Measurements from ENCODE around the gene AMH. TPM values are rescaled to one million over a fixed set of nuclear protein-coding genes. Genes with fewer than 3 reads are reported as not detected.

Gene AMH
- total and polyA plus RNA-seq, 2 of the 13 experiments (the other 11 are each of a cell fraction or from before 2014, with no cell fraction given): 0.03 to 0.18 TPM

DNA sequence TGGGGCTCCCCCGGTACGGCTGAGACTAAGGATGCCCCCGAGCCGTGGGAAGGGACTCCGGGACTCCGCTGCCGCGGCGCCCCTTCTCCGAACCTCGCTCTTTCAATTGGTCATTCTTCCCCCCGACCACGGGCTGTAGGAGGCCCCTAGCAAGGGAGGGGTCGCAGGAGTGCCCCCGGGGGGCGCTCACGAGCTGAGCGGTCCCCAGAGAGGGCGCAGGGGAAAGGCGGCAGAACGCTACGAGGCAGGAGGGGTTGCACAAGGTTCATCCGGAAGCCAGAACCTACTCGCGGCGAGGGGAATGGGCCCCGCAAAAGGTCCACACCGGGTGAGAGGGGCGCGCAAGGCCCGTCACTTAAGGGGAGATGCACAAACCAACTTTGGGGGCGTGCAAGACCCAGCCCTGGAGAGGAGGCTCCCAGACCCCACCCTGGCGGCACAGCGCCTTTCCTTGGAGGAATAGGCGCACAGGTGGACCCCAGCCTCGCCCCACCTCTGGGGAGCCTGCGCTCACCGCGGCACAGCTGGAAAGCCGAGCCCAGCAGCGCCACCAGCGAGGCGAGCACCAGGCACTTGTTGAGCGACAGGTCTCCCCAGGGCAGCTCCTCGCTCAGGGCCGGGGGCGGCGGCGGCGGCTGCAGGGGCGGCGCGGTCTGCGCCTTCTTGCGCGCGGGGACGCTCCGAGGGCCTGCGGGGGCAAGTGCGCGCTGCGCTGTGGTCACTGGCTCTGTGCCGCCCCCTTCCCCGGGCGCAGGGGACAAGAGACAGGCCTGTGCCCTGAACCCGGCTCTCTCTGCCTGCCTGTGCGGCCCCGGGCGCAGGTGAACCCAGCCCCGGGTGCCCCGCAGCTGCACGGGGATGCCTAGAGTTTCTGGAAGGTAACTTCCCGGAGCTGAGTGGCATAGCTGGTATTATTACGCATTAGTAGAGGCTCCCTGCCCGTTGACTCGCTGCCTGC, 4.3 kb downstream of the AMH start (continued):
- TF ChIP-seq ERF (CRISPR knock-in tag; IDR thresholded peaks at IDR 0.05) (peak; percentile 45; the same call in 1 of the 2 replicates), RXRA (CRISPR knock-in tag; IDR thresholded peaks at IDR 0.05) (0 out of 2 replicates have a peak, but pooled peaks have one; percentile 25), PITX1 (CRISPR knock-in tag; IDR thresholded peaks at IDR 0.05) (no peak)
- TF ChIP-seq, protein P1, sequence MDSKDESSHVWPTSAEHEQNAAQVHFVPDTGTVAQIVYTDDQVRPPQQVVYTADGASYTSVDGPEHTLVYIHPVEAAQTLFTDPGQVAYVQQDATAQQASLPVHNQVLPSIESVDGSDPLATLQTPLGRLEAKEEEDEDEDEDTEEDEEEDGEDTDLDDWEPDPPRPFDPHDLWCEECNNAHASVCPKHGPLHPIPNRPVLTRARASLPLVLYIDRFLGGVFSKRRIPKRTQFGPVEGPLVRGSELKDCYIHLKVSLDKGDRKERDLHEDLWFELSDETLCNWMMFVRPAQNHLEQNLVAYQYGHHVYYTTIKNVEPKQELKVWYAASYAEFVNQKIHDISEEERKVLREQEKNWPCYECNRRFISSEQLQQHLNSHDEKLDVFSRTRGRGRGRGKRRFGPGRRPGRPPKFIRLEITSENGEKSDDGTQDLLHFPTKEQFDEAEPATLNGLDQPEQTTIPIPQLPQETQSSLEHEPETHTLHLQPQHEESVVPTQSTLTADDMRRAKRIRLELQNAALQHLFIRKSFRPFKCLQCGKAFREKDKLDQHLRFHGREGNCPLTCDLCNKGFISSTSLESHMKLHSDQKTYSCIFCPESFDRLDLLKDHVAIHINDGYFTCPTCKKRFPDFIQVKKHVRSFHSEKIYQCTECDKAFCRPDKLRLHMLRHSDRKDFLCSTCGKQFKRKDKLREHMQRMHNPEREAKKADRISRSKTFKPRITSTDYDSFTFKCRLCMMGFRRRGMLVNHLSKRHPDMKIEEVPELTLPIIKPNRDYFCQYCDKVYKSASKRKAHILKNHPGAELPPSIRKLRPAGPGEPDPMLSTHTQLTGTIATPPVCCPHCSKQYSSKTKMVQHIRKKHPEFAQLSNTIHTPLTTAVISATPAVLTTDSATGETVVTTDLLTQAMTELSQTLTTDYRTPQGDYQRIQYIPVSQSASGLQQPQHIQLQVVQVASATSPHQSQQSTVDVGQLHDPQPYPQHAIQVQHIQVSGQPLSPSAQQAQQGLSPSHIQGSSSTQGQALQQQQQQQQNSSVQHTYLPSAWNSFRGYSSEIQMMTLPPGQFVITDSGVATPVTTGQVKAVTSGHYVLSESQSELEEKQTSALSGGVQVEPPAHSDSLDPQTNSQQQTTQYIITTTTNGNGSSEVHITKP (CRISPR knock-in tag; IDR thresholded peaks at IDR 0.05; ENCODE audit: low read depth): peak; percentile 45; the same call in 1 of the 2 replicates
- TF ChIP-seq, protein P2, sequence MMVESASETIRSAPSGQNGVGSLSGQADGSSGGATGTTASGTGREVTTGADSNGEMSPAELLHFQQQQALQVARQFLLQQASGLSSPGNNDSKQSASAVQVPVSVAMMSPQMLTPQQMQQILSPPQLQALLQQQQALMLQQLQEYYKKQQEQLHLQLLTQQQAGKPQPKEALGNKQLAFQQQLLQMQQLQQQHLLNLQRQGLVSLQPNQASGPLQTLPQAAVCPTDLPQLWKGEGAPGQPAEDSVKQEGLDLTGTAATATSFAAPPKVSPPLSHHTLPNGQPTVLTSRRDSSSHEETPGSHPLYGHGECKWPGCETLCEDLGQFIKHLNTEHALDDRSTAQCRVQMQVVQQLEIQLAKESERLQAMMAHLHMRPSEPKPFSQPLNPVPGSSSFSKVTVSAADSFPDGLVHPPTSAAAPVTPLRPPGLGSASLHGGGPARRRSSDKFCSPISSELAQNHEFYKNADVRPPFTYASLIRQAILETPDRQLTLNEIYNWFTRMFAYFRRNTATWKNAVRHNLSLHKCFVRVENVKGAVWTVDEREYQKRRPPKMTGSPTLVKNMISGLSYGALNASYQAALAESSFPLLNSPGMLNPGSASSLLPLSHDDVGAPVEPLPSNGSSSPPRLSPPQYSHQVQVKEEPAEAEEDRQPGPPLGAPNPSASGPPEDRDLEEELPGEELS (CRISPR knock-in tag; IDR thresholded peaks at IDR 0.05): peak; percentile 12; the same call in 1 of the 2 replicates
- TF ChIP-seq, protein P3, sequence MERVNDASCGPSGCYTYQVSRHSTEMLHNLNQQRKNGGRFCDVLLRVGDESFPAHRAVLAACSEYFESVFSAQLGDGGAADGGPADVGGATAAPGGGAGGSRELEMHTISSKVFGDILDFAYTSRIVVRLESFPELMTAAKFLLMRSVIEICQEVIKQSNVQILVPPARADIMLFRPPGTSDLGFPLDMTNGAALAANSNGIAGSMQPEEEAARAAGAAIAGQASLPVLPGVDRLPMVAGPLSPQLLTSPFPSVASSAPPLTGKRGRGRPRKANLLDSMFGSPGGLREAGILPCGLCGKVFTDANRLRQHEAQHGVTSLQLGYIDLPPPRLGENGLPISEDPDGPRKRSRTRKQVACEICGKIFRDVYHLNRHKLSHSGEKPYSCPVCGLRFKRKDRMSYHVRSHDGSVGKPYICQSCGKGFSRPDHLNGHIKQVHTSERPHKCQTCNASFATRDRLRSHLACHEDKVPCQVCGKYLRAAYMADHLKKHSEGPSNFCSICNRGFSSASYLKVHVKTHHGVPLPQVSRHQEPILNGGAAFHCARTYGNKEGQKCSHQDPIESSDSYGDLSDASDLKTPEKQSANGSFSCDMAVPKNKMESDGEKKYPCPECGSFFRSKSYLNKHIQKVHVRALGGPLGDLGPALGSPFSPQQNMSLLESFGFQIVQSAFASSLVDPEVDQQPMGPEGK (CRISPR knock-in tag; IDR thresholded peaks at IDR 0.05): peak; percentile 91
- TF ChIP-seq, protein P4, sequence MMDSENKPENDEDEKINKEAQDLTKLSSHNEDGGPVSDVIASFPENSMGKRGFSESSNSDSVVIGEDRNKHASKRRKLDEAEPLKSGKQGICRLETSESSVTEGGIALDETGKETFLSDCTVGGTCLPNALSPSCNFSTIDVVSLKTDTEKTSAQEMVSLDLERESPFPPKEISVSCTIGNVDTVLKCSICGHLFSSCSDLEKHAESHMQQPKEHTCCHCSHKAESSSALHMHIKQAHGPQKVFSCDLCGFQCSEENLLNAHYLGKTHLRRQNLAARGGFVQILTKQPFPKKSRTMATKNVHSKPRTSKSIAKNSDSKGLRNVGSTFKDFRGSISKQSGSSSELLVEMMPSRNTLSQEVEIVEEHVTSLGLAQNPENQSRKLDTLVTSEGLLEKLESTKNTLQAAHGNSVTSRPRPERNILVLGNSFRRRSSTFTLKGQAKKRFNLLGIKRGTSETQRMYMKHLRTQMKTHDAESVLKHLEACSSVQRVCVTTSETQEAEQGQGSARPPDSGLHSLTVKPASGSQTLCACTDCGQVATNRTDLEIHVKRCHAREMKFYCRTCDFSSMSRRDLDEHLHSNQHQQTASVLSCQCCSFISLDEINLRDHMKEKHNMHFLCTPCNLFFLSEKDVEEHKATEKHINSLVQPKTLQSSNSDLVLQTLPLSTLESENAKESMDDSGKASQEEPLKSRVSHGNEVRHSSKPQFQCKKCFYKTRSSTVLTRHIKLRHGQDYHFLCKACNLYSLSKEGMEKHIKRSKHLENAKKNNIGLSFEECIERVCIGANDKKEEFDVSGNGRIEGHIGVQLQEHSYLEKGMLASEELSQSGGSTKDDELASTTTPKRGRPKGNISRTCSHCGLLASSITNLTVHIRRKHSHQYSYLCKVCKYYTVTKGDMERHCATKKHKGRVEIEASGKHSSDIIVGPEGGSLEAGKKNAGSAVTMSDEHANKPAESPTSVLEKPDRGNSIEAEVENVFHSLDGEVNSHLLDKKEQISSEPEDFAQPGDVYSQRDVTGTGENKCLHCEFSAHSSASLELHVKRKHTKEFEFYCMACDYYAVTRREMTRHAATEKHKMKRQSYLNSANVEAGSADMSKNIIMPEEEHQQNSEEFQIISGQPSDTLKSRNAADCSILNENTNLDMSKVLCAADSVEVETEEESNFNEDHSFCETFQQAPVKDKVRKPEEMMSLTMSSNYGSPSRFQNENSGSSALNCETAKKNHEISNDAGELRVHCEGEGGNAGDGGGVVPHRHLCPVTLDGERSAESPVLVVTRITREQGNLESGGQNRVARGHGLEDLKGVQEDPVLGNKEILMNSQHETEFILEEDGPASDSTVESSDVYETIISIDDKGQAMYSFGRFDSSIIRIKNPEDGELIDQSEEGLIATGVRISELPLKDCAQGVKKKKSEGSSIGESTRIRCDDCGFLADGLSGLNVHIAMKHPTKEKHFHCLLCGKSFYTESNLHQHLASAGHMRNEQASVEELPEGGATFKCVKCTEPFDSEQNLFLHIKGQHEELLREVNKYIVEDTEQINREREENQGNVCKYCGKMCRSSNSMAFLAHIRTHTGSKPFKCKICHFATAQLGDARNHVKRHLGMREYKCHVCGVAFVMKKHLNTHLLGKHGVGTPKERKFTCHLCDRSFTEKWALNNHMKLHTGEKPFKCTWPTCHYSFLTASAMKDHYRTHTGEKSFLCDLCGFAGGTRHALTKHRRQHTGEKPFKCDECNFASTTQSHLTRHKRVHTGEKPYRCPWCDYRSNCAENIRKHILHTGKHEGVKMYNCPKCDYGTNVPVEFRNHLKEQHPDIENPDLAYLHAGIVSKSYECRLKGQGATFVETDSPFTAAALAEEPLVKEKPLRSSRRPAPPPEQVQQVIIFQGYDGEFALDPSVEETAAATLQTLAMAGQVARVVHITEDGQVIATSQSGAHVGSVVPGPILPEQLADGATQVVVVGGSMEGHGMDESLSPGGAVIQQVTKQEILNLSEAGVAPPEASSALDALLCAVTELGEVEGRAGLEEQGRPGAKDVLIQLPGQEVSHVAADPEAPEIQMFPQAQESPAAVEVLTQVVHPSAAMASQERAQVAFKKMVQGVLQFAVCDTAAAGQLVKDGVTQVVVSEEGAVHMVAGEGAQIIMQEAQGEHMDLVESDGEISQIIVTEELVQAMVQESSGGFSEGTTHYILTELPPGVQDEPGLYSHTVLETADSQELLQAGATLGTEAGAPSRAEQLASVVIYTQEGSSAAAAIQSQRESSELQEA (CRISPR knock-in tag; IDR thresholded peaks at IDR 0.05; ENCODE audit: not compliant biosample characterization): peak; percentile 35
- TF ChIP-seq, protein P5, sequence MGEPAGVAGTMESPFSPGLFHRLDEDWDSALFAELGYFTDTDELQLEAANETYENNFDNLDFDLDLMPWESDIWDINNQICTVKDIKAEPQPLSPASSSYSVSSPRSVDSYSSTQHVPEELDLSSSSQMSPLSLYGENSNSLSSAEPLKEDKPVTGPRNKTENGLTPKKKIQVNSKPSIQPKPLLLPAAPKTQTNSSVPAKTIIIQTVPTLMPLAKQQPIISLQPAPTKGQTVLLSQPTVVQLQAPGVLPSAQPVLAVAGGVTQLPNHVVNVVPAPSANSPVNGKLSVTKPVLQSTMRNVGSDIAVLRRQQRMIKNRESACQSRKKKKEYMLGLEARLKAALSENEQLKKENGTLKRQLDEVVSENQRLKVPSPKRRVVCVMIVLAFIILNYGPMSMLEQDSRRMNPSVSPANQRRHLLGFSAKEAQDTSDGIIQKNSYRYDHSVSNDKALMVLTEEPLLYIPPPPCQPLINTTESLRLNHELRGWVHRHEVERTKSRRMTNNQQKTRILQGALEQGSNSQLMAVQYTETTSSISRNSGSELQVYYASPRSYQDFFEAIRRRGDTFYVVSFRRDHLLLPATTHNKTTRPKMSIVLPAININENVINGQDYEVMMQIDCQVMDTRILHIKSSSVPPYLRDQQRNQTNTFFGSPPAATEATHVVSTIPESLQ (CRISPR knock-in tag; conservative IDR thresholded peaks at IDR 0.05): no peak

Data from HepG2 (cell line).